Activated naive CD8-positive, alpha-beta T cell treated with anti-CD3 and anti-CD28 coated beads, Interleukin-2, amount 10 ng/mL, durations not matched to agents 7 days and 5 days (primary cell): ENCODE results near the gene LRRC36. TPM values are rescaled to one million over a fixed set of nuclear protein-coding genes. Genes with fewer than 3 reads are reported as not detected.

Experiments used
- ATAC-seq: fragments of 150-1000 bp; cut with Tn5 transposase; one replicate; pipeline ENCODE4 v1.10.0; 2021; ENCODE audit warnings: low read depth, moderate library complexity
- POLR2A ChIA-PET: fragments of 350-600 bp; sonication (Branson Sonifier 250); formaldehyde crosslinking; loops from one replicate; lab custom pipeline; 2021; ENCODE audit warnings: antibody characterized with exemption; lab: Charles Lee
- DNase-seq: peaks from one replicate; pipeline ENCODE4 v3.0.0; 2021
- H3K27ac Mint-ChIP-seq: one replicate; pipeline ENCODE4 v1.8.0; 2022; ENCODE audit warnings: mild to moderate bottlenecking, mixed read lengths
- H3K27me3 Mint-ChIP-seq: one replicate; pipeline ENCODE4 v1.8.0; 2022; ENCODE audit warnings: mild to moderate bottlenecking, moderate library complexity, mixed read lengths
- H3K36me3 Mint-ChIP-seq: one replicate; pipeline ENCODE4 v1.8.0; 2021; ENCODE audit warnings: mild to moderate bottlenecking, mixed read lengths
- H3K4me1 Mint-ChIP-seq: one replicate; pipeline ENCODE4 v1.8.0; 2021; ENCODE audit warnings: mixed read lengths
- H3K4me3 Mint-ChIP-seq: one replicate; pipeline ENCODE4 v1.8.0; 2022; ENCODE audit warnings: mild to moderate bottlenecking, moderate library complexity, mixed read lengths
- H3K9me3 Mint-ChIP-seq: one replicate; pipeline ENCODE4 v1.8.0; 2021; ENCODE audit warnings: mixed read lengths
- total RNA-seq, 2 experiments: library from RNA; stranded (reverse); gene quantifications; one replicate each; pipeline ENCODE4 v1.2.3, GENCODE V29; 2021

The LRRC36 gene
- total RNA-seq, 2 experiments from 2014 or later: 0.28 to 0.64 TPM

- Mint-ChIP-seq H3K27ac (no peak overlapping the region), H3K4me1 (peaks cover 4% of the 10 kb centered on the region)
- POLR2A ChIA-PET: no interaction called here
Measured at GRCh38 chr16:67392301-67393059, 65.9 kb downstream of the LRRC36 start.

GRCh38 chr16:67393111-67393787 lies 66.6 kb downstream of the LRRC36 start, which contains the start of gene TPPP3:
Gene TPPP3 (minus strand): TSS chr16:67393498. CDS start chr16:67391111, 2,387 bp downstream.
- DNase-seq (peak; percentile 57), ATAC-seq (peak; percentile 45)
- Mint-ChIP-seq H3K4me1 (peaks cover 4% of the 10 kb centered on the region), H3K27ac (no peak within 1 kb of the TSS), H3K9me3 (no peaks in the 10 kb centered on the region), H3K36me3 (no peaks in the 10 kb centered on the region), H3K27me3 (peaks cover 32% of the 10 kb centered on the region), H3K4me3 (peak within 1 kb of the TSS; percentile 42)
- POLR2A ChIA-PET: no interaction called here

More at GRCh38 chr16:67392301-67393059, 65.9 kb downstream of the LRRC36 start:
- Mint-ChIP-seq H3K9me3 (no peaks in the 10 kb centered on the region), H3K36me3 (no peaks in the 10 kb centered on the region), H3K27me3 (peaks cover 32% of the 10 kb centered on the region), H3K4me3 (no peak overlapping the region)
- DNase-seq (no peak), ATAC-seq (no peak)

GRCh38 chr16:67393788-67394154 lies 67.2 kb downstream of the LRRC36 start:
- H3K36me3 Mint-ChIP-seq: no peaks in the 10 kb centered on the region
- H3K9me3 Mint-ChIP-seq: no peaks in the 10 kb centered on the region
- H3K4me1 Mint-ChIP-seq: peaks cover 4% of the 10 kb centered on the region
- POLR2A ChIA-PET: no interaction called here
- no peak overlapping the region for H3K27ac Mint-ChIP-seq
- H3K4me3 Mint-ChIP-seq: peak overlapping the region; percentile 16
- ATAC-seq: no peak
- DNase-seq: no peak
- peaks cover 32% of the 10 kb centered on the region for H3K27me3 Mint-ChIP-seq

GRCh38 chr16:67394155-67395104 lies 67.8 kb downstream of the LRRC36 start:
- Mint-ChIP-seq H3K4me1 (peaks cover 4% of the 10 kb centered on the region), H3K27me3 (peaks cover 32% of the 10 kb centered on the region), H3K27ac (no peak overlapping the region), H3K4me3 (peak overlapping the region; percentile 42), H3K36me3 (no peaks in the 10 kb centered on the region), H3K9me3 (no peaks in the 10 kb centered on the region)
- DNase-seq: peak; percentile 39
- no peak for ATAC-seq
- POLR2A ChIA-PET: no interaction called here

- DNase-seq (no peak), ATAC-seq (no peak)
- Mint-ChIP-seq H3K4me3 (no peak overlapping the region), H3K9me3 (no peaks in the 10 kb centered on the region), H3K36me3 (no peaks in the 10 kb centered on the region), H3K4me1 (peaks cover 4% of the 10 kb centered on the region), H3K27me3 (peaks cover 32% of the 10 kb centered on the region), H3K27ac (no peak overlapping the region)
- POLR2A ChIA-PET: no interaction called here
Measured at GRCh38 chr16:67395105-67395457, 68.5 kb downstream of the LRRC36 start.

GRCh38 chr16:67395458-67396158 lies 69.0 kb downstream of the LRRC36 start:
- H3K27me3 Mint-ChIP-seq: peaks cover 31% of the 10 kb centered on the region
- H3K4me3 Mint-ChIP-seq: no peak overlapping the region
- H3K36me3 Mint-ChIP-seq: no peaks in the 10 kb centered on the region
- no peaks in the 10 kb centered on the region for H3K9me3 Mint-ChIP-seq
- H3K4me1 Mint-ChIP-seq: peaks cover 4% of the 10 kb centered on the region
- no peak for ATAC-seq
- POLR2A ChIA-PET: no interaction called here
- H3K27ac Mint-ChIP-seq: no peak overlapping the region
- no peak for DNase-seq

GRCh38 chr16:67396159-67397035 lies 69.8 kb downstream of the LRRC36 start:
- DNase-seq (no peak), ATAC-seq (no peak)
- POLR2A ChIA-PET: no interaction called here
- Mint-ChIP-seq H3K4me3 (no peak overlapping the region), H3K36me3 (no peaks in the 10 kb centered on the region), H3K27ac (no peak overlapping the region), H3K4me1 (peaks cover 4% of the 10 kb centered on the region), H3K9me3 (no peaks in the 10 kb centered on the region), H3K27me3 (peaks cover 31% of the 10 kb centered on the region)

GRCh38 chr16:67397036-67397801 lies 70.6 kb downstream of the LRRC36 start:
- Mint-ChIP-seq H3K27me3 (peaks cover 29% of the 10 kb centered on the region), H3K27ac (no peak overlapping the region), H3K4me1 (peaks cover 4% of the 10 kb centered on the region), H3K36me3 (no peaks in the 10 kb centered on the region), H3K9me3 (no peaks in the 10 kb centered on the region), H3K4me3 (no peak overlapping the region)
- ATAC-seq (no peak), DNase-seq (no peak)
- POLR2A ChIA-PET: no interaction called here

- H3K4me1 Mint-ChIP-seq: peaks cover 4% of the 10 kb centered on the region
- ATAC-seq (no peak), DNase-seq (no peak)
- H3K9me3 Mint-ChIP-seq: no peaks in the 10 kb centered on the region
- POLR2A ChIA-PET: no interaction called here
- H3K27me3 Mint-ChIP-seq: peaks cover 30% of the 10 kb centered on the region
- no peak overlapping the region for H3K27ac Mint-ChIP-seq
- H3K36me3 Mint-ChIP-seq: no peaks in the 10 kb centered on the region
- no peak overlapping the region for H3K4me3 Mint-ChIP-seq
Measured at GRCh38 chr16:67397812-67398545, 71.4 kb downstream of the LRRC36 start.

- no peak overlapping the region for H3K4me3 Mint-ChIP-seq
- H3K9me3 Mint-ChIP-seq: no peaks in the 10 kb centered on the region
- POLR2A ChIA-PET: no interaction called here
- H3K27me3 Mint-ChIP-seq: peaks cover 31% of the 10 kb centered on the region
- no peak overlapping the region for H3K27ac Mint-ChIP-seq
- no peaks in the 10 kb centered on the region for H3K36me3 Mint-ChIP-seq
- peaks cover 4% of the 10 kb centered on the region for H3K4me1 Mint-ChIP-seq
- DNase-seq (no peak), ATAC-seq (no peak)
Measured at GRCh38 chr16:67398546-67399217, 72.1 kb downstream of the LRRC36 start.
